ENCODE results near the gene SH3RF3.

SH3RF3 gene

DNA sequence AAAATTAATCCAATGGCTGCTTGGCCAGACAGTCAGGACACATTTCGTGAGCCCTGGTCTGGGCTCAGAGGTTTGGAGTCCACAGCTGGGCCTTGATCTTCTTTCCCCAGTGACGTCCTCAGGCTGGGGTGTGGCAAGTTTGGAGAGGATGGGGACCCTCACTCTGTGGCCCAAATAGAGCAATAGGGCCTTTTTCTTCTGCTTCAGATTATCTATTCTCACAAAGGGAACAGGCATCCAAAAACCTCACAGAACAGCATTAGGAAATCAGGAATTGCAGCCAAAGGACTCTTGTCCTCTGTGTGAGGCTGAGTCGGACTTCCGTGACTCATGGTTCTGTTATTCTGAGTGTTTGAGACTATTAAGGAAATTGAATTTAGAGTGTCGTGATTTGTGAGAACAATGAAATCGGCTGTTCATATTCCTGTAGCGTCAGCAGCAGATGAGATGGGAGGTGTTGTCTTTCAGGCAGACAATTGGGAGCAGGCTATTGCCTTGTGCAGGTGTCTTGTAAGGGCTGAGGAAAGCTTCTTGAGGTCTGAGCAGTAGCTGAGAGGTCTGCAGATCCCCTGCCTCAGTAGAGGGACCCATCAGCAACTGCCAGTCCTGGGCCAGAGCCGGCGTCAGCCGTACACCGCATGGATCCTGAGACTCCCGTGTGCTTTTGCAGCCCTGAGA, 113.8 kb downstream of the SH3RF3 start:
- no peak for DNase-seq (ENCODE audit: low read depth in 2 of 2)

- DNase-seq (ENCODE audit: low read depth in 2 of 2), result no peak
These were observed 114.7 kb downstream of the SH3RF3 start for GRCh38 chr2:109243526-109244303.

DNA sequence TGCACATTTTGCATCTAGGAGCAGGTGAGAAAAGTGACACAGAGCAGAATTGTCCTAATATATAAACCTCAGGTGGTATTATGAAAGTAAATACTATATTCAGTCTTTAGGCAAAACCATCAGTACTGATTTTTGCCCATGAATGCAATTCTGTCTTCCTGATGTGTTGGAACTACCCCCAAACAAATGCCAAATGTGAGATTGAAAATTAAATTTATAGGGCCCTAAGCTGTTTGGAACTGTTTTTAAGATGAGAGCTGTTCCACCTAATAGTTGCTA, 115.2 kb downstream of the SH3RF3 start:
- no peak for DNase-seq (ENCODE audit: low read depth in 2 of 2)

- no peak for DNase-seq (ENCODE audit: low read depth in 2 of 2)
These were observed 115.9 kb downstream of the SH3RF3 start for GRCh38 chr2:109244750-109245382.

DNA sequence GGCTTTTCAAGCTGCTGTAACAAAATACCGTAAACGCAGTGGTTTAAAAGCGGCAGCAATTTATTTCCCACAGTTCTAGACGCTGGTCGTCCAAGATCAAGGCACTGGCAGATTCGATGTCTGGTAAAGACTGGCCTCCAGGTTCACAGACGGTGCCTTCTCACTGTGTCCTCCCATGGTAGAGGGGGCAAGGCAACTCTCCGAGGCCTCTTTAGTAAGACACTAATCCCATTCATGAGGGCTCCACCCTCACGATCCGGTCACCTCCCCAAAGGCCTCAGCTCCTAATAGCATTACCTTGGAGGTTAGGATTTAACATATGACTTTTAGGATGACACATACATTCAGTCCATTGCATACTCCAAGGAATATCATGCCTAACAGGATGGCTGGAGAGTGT, 117.2 kb downstream of the SH3RF3 start:
- DNase-seq (ENCODE audit: low read depth in 2 of 2), result no peak

DNA sequence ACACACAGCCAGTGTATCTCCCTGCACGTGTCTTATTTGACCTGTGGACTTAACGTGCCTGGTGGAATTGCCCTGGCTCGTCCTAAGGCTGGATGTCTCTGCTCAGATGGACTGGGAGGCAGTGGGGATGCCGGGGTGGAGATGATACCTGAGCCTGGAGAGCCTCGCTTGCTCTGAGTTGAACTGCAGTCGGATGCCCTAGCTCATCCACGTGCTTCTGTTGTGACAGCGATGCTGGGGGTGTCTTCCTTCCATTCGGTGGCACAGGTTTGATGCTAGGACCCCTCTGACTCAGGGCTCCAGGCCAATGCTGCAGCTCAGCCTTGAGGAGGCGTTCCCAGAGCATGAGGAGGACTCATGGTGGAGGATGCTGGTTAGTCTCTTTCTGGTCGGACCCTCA, 117.6 kb downstream of the SH3RF3 start:
- no peak for DNase-seq (ENCODE audit: low read depth in 2 of 2)

GRCh38 chr2:109247340-109247739, 118.3 kb downstream of the SH3RF3 start:
- DNase-seq (ENCODE audit: low read depth in 2 of 2), result no peak

DNA sequence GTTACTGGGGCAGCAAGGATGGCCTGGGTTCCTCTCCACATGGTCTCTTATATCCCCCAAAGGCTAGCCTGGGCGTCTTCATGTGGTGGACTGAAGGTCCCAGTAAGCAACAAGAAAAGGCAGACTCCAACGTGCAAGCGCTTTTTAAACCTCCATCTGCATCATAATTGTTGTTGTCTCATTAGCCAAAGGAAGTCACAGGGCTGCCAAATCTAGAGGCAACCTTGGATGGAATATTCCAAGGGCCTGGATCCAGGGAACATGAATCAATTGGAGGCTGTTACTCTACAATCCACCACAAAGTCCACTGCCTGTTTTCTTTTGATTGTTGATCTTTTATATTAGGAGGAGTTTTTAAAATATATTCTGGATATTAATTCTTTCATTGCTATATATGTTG, 118.8 kb downstream of the SH3RF3 start:
- no peak for DNase-seq (ENCODE audit: low read depth in 2 of 2)

- no peak for DNase-seq (ENCODE audit: low read depth in 2 of 2)
These were observed 119.6 kb downstream of the SH3RF3 start for GRCh38 chr2:109248590-109248989.

GRCh38 chr2:109253217-109253616, 124.2 kb downstream of the SH3RF3 start:
- no peak for DNase-seq (ENCODE audit: low read depth in 2 of 2)

- DNase-seq (ENCODE audit: low read depth in 2 of 2), result no peak
These were observed 125.3 kb downstream of the SH3RF3 start for GRCh38 chr2:109254174-109254904.

DNA sequence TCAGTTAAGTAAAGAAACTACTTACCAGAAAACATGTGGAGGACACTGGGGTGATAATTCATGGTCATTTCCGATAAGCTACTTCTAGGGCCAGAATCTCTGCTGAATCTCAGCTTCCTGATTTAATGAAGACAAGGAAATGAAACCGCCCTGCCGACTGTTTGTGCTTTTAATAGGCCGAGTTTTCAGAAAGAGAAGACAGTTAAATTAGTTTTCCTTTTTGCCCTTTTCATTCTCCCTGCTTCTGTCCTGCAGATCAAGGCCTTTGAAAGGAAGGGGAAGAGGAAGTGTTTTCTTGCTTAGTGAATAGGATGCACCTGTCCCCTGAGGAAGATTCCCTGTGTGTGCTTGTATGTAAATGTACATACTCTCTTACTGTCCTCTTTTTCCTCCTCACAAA, 126.6 kb downstream of the SH3RF3 start:
- DNase-seq (ENCODE audit: low read depth in 2 of 2), result no peak

DNA sequence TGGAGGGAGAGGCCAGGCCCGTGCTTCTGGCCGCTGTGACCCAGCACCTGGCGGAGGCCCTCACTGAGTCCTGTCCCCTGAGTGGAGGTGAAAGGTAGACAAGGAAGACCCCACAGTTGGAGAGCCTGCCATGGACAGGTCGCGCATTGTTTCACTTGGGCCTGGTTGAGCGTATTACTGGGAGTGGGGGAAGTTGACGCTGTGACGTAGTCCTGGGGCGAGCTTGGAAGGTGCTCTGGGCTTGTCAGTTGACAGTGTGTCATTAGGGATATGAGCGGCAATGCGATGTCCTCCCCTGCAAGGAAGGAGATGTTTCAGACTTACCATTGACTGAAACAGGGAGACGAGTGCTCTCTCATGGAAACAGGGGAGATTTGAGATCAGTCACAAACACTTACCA, 127.1 kb downstream of the SH3RF3 start:
- DNase-seq (ENCODE audit: low read depth in 2 of 2), result no peak

GRCh38 chr2:109256921-109257320, 127.9 kb downstream of the SH3RF3 start:
- no peak for DNase-seq (ENCODE audit: low read depth in 2 of 2)

- no peak for DNase-seq (ENCODE audit: low read depth in 2 of 2)
These were observed 128.6 kb downstream of the SH3RF3 start for GRCh38 chr2:109257653-109258052.

- no peak for DNase-seq (ENCODE audit: low read depth in 2 of 2)
These were observed 129.4 kb downstream of the SH3RF3 start for GRCh38 chr2:109258376-109258775.

- no peak for DNase-seq (ENCODE audit: low read depth in 2 of 2)
These were observed 130.0 kb downstream of the SH3RF3 start for GRCh38 chr2:109258905-109259540.

DNA sequence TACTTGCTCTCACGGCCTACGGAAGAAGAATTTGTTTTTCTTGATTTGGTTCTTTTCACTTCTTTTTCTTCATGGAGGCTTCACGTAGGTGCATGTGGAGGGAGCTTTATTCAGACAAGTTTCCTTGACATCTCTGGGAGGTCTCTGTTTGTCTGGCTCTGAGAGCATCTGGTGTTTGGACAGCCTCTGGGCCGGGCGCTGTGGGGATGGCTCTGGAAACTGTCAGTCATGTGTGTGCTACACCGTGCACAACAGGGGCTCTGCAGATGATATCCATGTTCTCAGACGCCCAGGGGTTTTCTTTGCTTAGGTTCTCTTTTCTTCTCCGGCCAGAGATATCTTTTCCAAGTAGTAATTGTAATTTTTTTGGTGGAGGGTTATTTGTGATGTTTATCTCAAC, 130.7 kb downstream of the SH3RF3 start:
- DNase-seq (ENCODE audit: low read depth in 2 of 2), result no peak

- no peak for DNase-seq (ENCODE audit: low read depth in 2 of 2)
These were observed 131.3 kb downstream of the SH3RF3 start for GRCh38 chr2:109260116-109260855.

GRCh38 chr2:109260886-109261700, 132.1 kb downstream of the SH3RF3 start:
- no peak for DNase-seq (ENCODE audit: low read depth in 2 of 2)

Data from stimulated activated CD4-positive, alpha-beta T cell treated with anti-CD3 and anti-CD28 coated beads, Interleukin-12 subunit alpha, Interleukin-12 subunit beta, amount 100 ng/mL, for 24 hours (primary cell).